Lower lobe of right lung (tissue), 2 donors: Measurements from ENCODE around the gene SNED1. TPM values are rescaled to one million over a fixed set of nuclear protein-coding genes. Genes with fewer than 3 reads are reported as not detected.
"Not testable (repeated sequence)": the region's sequence is repeated elsewhere in the genome, so short reads cannot be mapped to it uniquely, and the experiment has no call there.

Experiments
- ATAC-seq, 2 donors: fragments of 200-7000 bp; cut with Tn5 transposase; one replicate each; pipeline ENCODE4 v1.9.1; 2020 to 2022; ENCODE audit warnings: mild to moderate bottlenecking in 2 of 2, moderate library complexity in 2 of 2
- DNase-seq: peaks from one replicate; pipeline ENCODE4 v3.0.0-alpha.2; 2020
- H3K27ac ChIP-seq: fragments of 200-600 bp; one replicate; pipeline ENCODE4 v1.8.0; 2022
- H3K27me3 ChIP-seq: fragments of 200-600 bp; one replicate; pipeline ENCODE4 v1.8.0; 2022; ENCODE audit warnings: low read depth
- H3K36me3 ChIP-seq: fragments of 200-600 bp; one replicate; pipeline ENCODE4 v1.8.0; 2022; ENCODE audit warnings: mild to moderate bottlenecking
- H3K4me1 ChIP-seq: fragments of 200-600 bp; one replicate; pipeline ENCODE4 v1.8.0; 2022
- H3K4me3 ChIP-seq: fragments of 200-600 bp; one replicate; pipeline ENCODE4 v1.8.0; 2022; ENCODE audit warnings: mild to moderate bottlenecking
- H3K9me3 ChIP-seq: fragments of 200-600 bp; one replicate; pipeline ENCODE4 v1.8.0; 2022
- CTCF ChIP-seq: fragments of 200-600 bp; IDR thresholded peaks from one replicate; pipeline ENCODE4 v1.8.0; 2022; ENCODE audit warnings: antibody characterized with exemption, mild to moderate bottlenecking
- intact Hi-C: fragments of 100-400 bp; cut with DNase I; formaldehyde crosslinking; loops from one replicate; pipeline ENCODE4 v1.11.0; 2022
- total RNA-seq: library from RNA; stranded (reverse); fragmentation: NEBNext Ultra II Directional; extraction: Animal tissue kit (Norgen Biotek cat#: 25700); gene quantifications from one replicate; pipeline ENCODE4 v1.2.1, GENCODE V29; 2021
- donor health status: DM: no; HTN: yes; CAD: no; lungs with severe emphysema.

Gene SNED1
- total RNA-seq, 1 donor from 2014 or later = 36.2 TPM

- Histone ChIP-seq H3K4me3 (no peak overlapping the region), H3K27ac (peak overlapping the region; percentile 16), H3K9me3 (no peaks in the 10 kb centered on the region), H3K4me1 (peaks cover 39% of the 10 kb centered on the region), H3K36me3 (peaks cover 96% of the 10 kb centered on the region), H3K27me3 (no peaks in the 10 kb centered on the region)
- intact Hi-C loops = no loop called here
- DNase-seq (no peak), ATAC-seq (no peak)
- TF ChIP-seq CTCF = no peak
These were observed 97.3 kb downstream of the SNED1 start for GRCh38 chr2:241095594-241096290.

DNA sequence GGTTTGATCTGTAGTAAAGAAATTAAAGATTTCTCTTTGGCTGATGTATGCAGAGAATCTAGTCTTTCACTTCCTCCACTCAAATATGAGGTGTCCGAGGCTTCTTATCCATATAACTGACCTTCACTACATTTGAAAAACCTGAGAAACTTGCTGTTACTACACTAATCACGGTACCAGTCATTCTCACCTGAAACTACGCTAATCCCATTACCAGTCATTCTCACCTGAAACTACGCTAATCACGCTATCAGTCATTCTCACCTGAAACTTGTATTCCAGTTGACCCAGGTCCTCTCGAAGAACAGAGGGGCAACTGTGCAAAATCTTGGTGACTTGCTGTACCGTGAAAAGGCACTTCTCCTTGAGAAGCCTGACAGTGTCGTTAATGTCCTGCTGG is 98.6 kb downstream of the SNED1 start:
- Histone ChIP-seq H3K36me3 (peaks cover 83% of the 10 kb centered on the region), H3K27ac (no peak overlapping the region)
- no peak for ATAC-seq

DNA sequence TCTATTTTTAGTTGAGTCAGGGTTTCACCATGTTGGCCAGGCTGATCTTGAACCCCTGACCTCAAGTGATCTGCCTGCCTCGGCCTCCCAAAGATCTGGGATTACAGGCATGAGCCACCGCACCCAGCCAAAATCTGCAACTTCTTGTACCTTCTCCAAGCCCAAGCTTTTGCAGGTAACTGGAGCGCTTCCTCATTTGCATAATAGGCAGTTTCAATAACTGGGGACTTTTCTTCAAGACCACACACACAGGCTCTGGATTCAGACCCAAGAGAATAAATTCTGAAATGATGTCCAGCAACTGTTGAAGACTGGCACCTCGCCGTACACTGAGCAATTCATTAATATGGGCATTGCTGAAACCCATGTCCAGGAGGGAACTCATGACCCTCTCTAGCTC is 100.8 kb downstream of the SNED1 start:
- H3K4me1 ChIP-seq = peaks cover 58% of the 10 kb centered on the region
- ATAC-seq (no peak), DNase-seq (no peak)
- H3K9me3 ChIP-seq = no peaks in the 10 kb centered on the region
- no peaks in the 10 kb centered on the region for H3K27me3 ChIP-seq
- H3K36me3 ChIP-seq = peaks cover 61% of the 10 kb centered on the region
- no peak overlapping the region for H3K4me3 ChIP-seq
- intact Hi-C loops = no loop called here
- H3K27ac ChIP-seq = no peak overlapping the region
- TF ChIP-seq CTCF = no peak

More for the DNA sequence above, 98.6 kb downstream of the SNED1 start:
- no peak overlapping the region for H3K4me3 ChIP-seq
- H3K4me1 ChIP-seq = peaks cover 48% of the 10 kb centered on the region
- H3K9me3 ChIP-seq = no peaks in the 10 kb centered on the region
- no peak for DNase-seq
- H3K27me3 ChIP-seq = no peaks in the 10 kb centered on the region
- no peak for TF ChIP-seq CTCF
- intact Hi-C loops = no loop called here

DNA sequence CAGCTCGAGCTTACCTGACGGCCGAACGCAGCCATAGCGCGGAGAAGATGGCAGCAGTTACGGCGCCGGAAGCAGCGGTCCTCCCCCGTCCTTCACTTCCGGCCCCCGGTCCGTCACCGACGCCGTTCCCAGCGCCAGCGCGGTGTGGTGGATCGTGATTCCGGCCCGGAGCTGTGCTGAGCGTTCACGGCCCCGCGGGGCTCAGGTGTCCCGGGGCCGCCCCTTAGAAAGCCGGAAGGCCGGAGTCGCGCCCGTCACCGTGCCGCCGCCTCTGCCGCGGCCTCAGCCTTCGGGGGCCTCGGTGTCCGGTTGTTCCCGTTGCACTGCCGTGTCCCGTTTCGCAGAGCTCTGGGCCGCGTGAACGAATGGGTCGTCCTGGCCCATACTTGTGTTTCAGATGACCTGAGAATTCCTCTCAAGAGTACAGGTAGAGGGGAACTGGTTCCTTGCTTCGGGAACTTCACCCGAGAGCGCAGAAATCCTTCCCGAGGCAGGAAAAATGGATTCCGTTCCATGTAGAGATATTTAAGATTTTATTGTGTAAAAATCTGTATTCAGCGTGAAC is 103.9 kb downstream of the SNED1 start, which contains the start of gene MTERF4:
Gene MTERF4, minus strand, starts transcription at position 49 of the 565 bp plus-strand sequence. Its CDS starts 14 bp downstream, at position 35.
- ATAC-seq (peak; percentile 98 to 99), DNase-seq (peak; percentile 91)
- TF ChIP-seq CTCF = no peak
- Histone ChIP-seq H3K4me1 (peaks cover 40% of the 10 kb centered on the region), H3K4me3 (peak within 1 kb of the TSS; percentile 97), H3K27ac (peak within 1 kb of the TSS; percentile 96), H3K36me3 (peaks cover 30% of the 10 kb centered on the region), H3K27me3 (no peaks in the 10 kb centered on the region), H3K9me3 (no peaks in the 10 kb centered on the region)
- intact Hi-C loops = no loop called here

- peak overlapping the region; percentile 96 for H3K27ac ChIP-seq
- H3K9me3 ChIP-seq = no peaks in the 10 kb centered on the region
- intact Hi-C loops = no loop called here
- peaks cover 23% of the 10 kb centered on the region for H3K36me3 ChIP-seq
- DNase-seq (no peak), ATAC-seq (no peak)
- peaks cover 46% of the 10 kb centered on the region for H3K4me1 ChIP-seq
- H3K4me3 ChIP-seq = peak overlapping the region; percentile 97
- no peaks in the 10 kb centered on the region for H3K27me3 ChIP-seq
- TF ChIP-seq CTCF = no peak
These were observed 104.8 kb downstream of the SNED1 start for GRCh38 chr2:241103176-241103595.

DNA sequence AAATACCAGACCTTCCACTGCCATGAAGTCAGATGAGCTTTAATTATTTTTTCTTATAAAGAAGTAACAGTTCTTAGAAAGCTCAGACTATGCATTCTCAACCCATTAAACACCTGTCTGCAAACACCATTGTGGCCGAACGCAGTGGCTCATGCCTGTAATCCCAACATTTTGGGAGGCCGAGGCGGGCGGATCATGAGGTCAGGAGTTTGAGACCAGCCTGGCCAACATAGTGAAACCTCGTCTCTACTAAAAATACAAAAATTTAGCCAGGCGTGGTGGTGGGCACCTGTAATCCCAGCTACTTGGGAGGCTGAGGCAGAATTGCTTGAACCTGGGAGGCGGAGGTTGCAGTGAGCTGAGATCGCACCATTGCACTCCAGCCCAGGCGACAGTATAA is 106.2 kb downstream of the SNED1 start:
- H3K4me3 ChIP-seq, H3K36me3 ChIP-seq, H3K9me3 ChIP-seq, H3K27ac ChIP-seq, ATAC-seq, DNase-seq, H3K27me3 ChIP-seq, intact Hi-C loops: not testable (repeated sequence)
- peaks cover 41% of the 10 kb centered on the region for H3K4me1 ChIP-seq
